ENCODE results near the gene NBAS. TPM values are rescaled to one million over a fixed set of nuclear protein-coding genes. Genes with fewer than 3 reads are reported as not detected.

Gene NBAS
- polyA plus RNA-seq, 1 of the 3 experiments (the other 2 are of a cell fraction), result 12.0 TPM

DNA sequence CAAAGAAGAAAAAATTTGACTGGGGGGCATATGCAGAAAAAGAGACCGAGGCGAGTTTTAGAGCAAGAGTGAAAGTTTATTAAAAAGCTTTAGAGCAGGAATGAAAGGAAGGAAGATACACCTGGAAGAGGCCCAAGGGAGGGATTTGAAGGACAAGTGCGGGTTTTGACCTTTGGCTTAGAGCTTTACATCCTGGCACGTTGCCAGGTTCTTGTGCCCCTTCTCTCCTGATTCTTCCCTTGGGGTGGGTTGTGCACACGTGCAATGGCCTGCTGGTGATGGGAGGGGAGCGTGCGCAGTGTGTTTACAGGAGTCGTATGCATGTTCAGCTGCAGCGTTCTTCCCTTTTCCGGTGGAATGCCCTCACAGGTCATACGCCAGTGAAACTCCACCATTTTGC is 208.8 kb downstream of the NBAS start (continued):
- no peak for TF ChIP-seq NFIC (IDR thresholded peaks at IDR 0.05; ENCODE audit: borderline replicate concordance)
- no peak for TF ChIP-seq MEF2A (IDR thresholded peaks at IDR 0.05; ENCODE audit: borderline replicate concordance, low read depth)
- TF ChIP-seq NRF1 (IDR thresholded peaks at IDR 0.05; ENCODE audit: low read depth, low read length), result no peak
- TF ChIP-seq, protein P1, sequence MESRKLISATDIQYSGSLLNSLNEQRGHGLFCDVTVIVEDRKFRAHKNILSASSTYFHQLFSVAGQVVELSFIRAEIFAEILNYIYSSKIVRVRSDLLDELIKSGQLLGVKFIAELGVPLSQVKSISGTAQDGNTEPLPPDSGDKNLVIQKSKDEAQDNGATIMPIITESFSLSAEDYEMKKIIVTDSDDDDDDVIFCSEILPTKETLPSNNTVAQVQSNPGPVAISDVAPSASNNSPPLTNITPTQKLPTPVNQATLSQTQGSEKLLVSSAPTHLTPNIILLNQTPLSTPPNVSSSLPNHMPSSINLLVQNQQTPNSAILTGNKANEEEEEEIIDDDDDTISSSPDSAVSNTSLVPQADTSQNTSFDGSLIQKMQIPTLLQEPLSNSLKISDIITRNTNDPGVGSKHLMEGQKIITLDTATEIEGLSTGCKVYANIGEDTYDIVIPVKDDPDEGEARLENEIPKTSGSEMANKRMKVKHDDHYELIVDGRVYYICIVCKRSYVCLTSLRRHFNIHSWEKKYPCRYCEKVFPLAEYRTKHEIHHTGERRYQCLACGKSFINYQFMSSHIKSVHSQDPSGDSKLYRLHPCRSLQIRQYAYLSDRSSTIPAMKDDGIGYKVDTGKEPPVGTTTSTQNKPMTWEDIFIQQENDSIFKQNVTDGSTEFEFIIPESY (IDR thresholded peaks at IDR 0.05; ENCODE audit: borderline replicate concordance, low read depth), result no peak
- no peak for TF ChIP-seq TAF1 (IDR thresholded peaks at IDR 0.05; ENCODE audit: borderline replicate concordance, low read depth, low read length)

DNA sequence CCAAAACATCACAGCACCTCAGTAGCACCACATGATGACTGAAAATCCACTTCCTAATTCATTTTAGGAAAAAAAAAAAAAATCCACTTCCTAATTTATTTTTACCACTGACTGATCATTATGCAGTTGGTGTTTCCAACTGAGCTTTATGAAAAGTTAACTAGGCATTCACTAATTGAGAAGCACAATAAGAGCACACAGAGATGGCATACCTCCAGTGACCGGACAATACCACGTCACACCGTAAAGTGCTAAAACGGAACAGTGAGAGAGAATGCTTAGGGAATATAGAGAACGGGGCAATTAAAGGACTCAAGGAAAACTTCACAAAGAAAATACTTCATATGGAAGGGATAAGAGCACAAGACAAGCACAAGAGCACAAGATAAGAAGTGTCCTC is 212.5 kb downstream of the NBAS start:
- no peak for TF ChIP-seq FOXM1 (IDR thresholded peaks at IDR 0.05; ENCODE audit: low read depth)
- TF ChIP-seq POLR2AphosphoS5 (IDR thresholded peaks at IDR 0.05; ENCODE audit: low read depth, low read length), result no peak
- TF ChIP-seq RCOR1 (IDR thresholded peaks at IDR 0.05; ENCODE audit: low read length), result no peak
- no peak for TF ChIP-seq YY1 (IDR thresholded peaks at IDR 0.05; ENCODE audit: low read depth)
- TF ChIP-seq MXI1 (IDR thresholded peaks at IDR 0.05; ENCODE audit: low read depth, low read length), result no peak
- TF ChIP-seq CHD2 (IDR thresholded peaks at IDR 0.05; ENCODE audit: low read length, partially characterized antibody), result no peak
- TF ChIP-seq, protein P2, sequence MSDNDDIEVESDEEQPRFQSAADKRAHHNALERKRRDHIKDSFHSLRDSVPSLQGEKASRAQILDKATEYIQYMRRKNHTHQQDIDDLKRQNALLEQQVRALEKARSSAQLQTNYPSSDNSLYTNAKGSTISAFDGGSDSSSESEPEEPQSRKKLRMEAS (IDR thresholded peaks at IDR 0.05; ENCODE audit: low read depth), result no peak
- no peak for TF ChIP-seq JUND (IDR thresholded peaks at IDR 0.05)
- TF ChIP-seq SMC3 (IDR thresholded peaks at IDR 0.05; ENCODE audit: low read depth, low read length), result no peak
- no peak for TF ChIP-seq FOSL2 (IDR thresholded peaks at IDR 0.05; ENCODE audit: borderline replicate concordance, low read depth)
- no peak for TF ChIP-seq ELF1 (IDR thresholded peaks at IDR 0.05)
- TF ChIP-seq, protein P3, sequence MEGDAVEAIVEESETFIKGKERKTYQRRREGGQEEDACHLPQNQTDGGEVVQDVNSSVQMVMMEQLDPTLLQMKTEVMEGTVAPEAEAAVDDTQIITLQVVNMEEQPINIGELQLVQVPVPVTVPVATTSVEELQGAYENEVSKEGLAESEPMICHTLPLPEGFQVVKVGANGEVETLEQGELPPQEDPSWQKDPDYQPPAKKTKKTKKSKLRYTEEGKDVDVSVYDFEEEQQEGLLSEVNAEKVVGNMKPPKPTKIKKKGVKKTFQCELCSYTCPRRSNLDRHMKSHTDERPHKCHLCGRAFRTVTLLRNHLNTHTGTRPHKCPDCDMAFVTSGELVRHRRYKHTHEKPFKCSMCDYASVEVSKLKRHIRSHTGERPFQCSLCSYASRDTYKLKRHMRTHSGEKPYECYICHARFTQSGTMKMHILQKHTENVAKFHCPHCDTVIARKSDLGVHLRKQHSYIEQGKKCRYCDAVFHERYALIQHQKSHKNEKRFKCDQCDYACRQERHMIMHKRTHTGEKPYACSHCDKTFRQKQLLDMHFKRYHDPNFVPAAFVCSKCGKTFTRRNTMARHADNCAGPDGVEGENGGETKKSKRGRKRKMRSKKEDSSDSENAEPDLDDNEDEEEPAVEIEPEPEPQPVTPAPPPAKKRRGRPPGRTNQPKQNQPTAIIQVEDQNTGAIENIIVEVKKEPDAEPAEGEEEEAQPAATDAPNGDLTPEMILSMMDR (IDR thresholded peaks at IDR 0.05), result no peak
- no peak for TF ChIP-seq TCF12 (IDR thresholded peaks at IDR 0.05)
- no peak for TF ChIP-seq SIN3A (IDR thresholded peaks at IDR 0.05; ENCODE audit: borderline replicate concordance, low read depth, low read length)
- TF ChIP-seq, protein P4, sequence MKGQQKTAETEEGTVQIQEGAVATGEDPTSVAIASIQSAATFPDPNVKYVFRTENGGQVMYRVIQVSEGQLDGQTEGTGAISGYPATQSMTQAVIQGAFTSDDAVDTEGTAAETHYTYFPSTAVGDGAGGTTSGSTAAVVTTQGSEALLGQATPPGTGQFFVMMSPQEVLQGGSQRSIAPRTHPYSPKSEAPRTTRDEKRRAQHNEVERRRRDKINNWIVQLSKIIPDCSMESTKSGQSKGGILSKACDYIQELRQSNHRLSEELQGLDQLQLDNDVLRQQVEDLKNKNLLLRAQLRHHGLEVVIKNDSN (IDR thresholded peaks at IDR 0.05; ENCODE audit: borderline replicate concordance, low read depth), result no peak
- no peak for TF ChIP-seq EP300 (IDR thresholded peaks at IDR 0.05; ENCODE audit: borderline replicate concordance in 1 of 2, low read depth in 1 of 2, low read length in 1 of 2)
- no peak for TF ChIP-seq FOXJ3 (CRISPR knock-in tag; IDR thresholded peaks at IDR 0.05)
- no peak for TF ChIP-seq TAF1 (IDR thresholded peaks at IDR 0.05; ENCODE audit: borderline replicate concordance, low read depth, low read length)
- WGBS (ENCODE audit: low lambda C conversion rate), result 97% methylated on average over 5 of the region's 5 CpGs
- H3K9me2 ChIP-seq, result no peaks in the 10 kb centered on the region
- H3K4me2 ChIP-seq, result no peak overlapping the region
- no peak overlapping the region for H2AFZ ChIP-seq (ENCODE audit: low read depth)
- H3K27ac ChIP-seq (ENCODE audit: low read depth in 2 of 2, low read length in 1 of 2), result no peak overlapping the region
- H3K27me3 ChIP-seq (ENCODE audit: insufficient read depth), result no peaks in the 10 kb centered on the region
- no peaks in the 10 kb centered on the region for H3K9me3 ChIP-seq
- peaks cover 3 to 17% of the 10 kb centered on the region in 2 experiments for H3K36me3 ChIP-seq (replicated peaks in 1 of 2; ENCODE audit: control insufficient read depth in 1 of 2, insufficient read depth in 2 of 2, low read length in 1 of 2)
- H3K9ac ChIP-seq, result no peak overlapping the region
- H3K79me2 ChIP-seq (ENCODE audit: insufficient read depth), result no peaks in the 10 kb centered on the region
- H4K20me1 ChIP-seq (ENCODE audit: insufficient read depth), result no peaks in the 10 kb centered on the region
- CTCF ChIA-PET, result interaction anchor here (1.0 to 2.4 kb wide), 4 partner anchors 10 to 198 kb away, joined by 3 to 6 read pairs (median 4); no protein-coding TSS in a partner anchor
- DNase-seq, result no peak
- H3K4me3 ChIP-seq (ENCODE audit: low read depth in 2 of 2, low read length in 1 of 2), result no peak overlapping the region
- POLR2A ChIA-PET, result no interaction called here
- H3K4me1 ChIP-seq (ENCODE audit: control insufficient read depth in 1 of 2, insufficient read depth in 2 of 2, low read depth in 1 of 2, low read length in 1 of 2), result no peaks in the 10 kb centered on the region; a peak in 1 of 4 replicates
- H3F3A ChIP-seq (replicated peaks; ENCODE audit: insufficient read depth), result no peaks in the 10 kb centered on the region

Data from SK-N-SH (cell line).